OCI-LY3 (cell line): Measurements from ENCODE around the gene PRMT5.
"Not testable (repeated sequence)": the region's sequence is repeated elsewhere in the genome, so short reads cannot be mapped to it uniquely, and the experiment has no call there.

ENCODE experiments used
- H2AFZ ChIP-seq: fragments of 200-600, 300-600 bp; shearing (Covaris generic); 2 replicates; pipeline ENCODE4 v1.6.0; 2014; ENCODE audit warnings: antibody characterized with exemption, low read depth, low read length
- H3K27ac ChIP-seq: fragments of 200-600, 300-600 bp; sonication (generic); 2 replicates; pipeline ENCODE4 v1.5.1; 2014; ENCODE audit warnings: mild to moderate bottlenecking, low read length, moderate library complexity, mixed read lengths
- H3K27me3 ChIP-seq: fragments of 200-600, 300-600 bp; sonication (generic); 2 replicates; pipeline ENCODE4 v1.6.1; 2014; ENCODE audit warnings: low read depth, low read length, mixed read lengths
- H3K36me3 ChIP-seq: fragments of 200-600, 300-600 bp; sonication (generic); replicated peaks from 2 replicates; pipeline ENCODE3; 2014; ENCODE audit warnings: low read depth, low read length, mixed read lengths
- H3K4me1 ChIP-seq: fragments of 300-600, 200-600 bp; sonication (generic); 2 replicates; pipeline ENCODE4 v1.6.1; 2014; ENCODE audit warnings: low read length, mixed read lengths
- H3K4me2 ChIP-seq: fragments of 200-600, 300-600 bp; sonication (generic); 2 replicates; pipeline ENCODE4 v1.6.1; 2014; ENCODE audit warnings: low read length, mixed read lengths
- H3K4me3 ChIP-seq: fragments of 300-600, 200-600 bp; sonication (generic); 2 replicates; pipeline ENCODE4 v1.5.1; 2014; ENCODE audit warnings: antibody characterized with exemption, mild to moderate bottlenecking, low read length, moderate library complexity
- H3K79me2 ChIP-seq: fragments of 300-600, 200-600 bp; shearing (Covaris generic); 2 replicates; pipeline ENCODE4 v1.6.1; 2014; ENCODE audit warnings: mild to moderate bottlenecking, low read length, mixed read lengths
- H3K9ac ChIP-seq: fragments of 300-600, 200-600 bp; shearing (Covaris generic); 2 replicates; pipeline ENCODE4 v1.6.0; 2014; ENCODE audit warnings: mild to moderate bottlenecking, low read length, moderate library complexity
- H3K9me3 ChIP-seq: fragments of 200-600, 300-600 bp; shearing (Covaris generic); 2 replicates; pipeline ENCODE4 v1.6.1; 2014; ENCODE audit warnings: low read length, mixed read lengths; ENCODE audit not compliant: insufficient read depth
- H4K20me1 ChIP-seq: fragments of 200-600, 300-600 bp; sonication (generic); 2 replicates; pipeline ENCODE4 v1.6.1; 2016; ENCODE audit warnings: low read length, mixed read lengths; ENCODE audit not compliant: insufficient read depth
- EZH2phosphoT487 ChIP-seq: fragments of 200-600 bp; shearing (Covaris generic); IDR thresholded peaks from 2 replicates; pipeline ENCODE4 v1.6.1; 2018; ENCODE audit warnings: antibody characterized with exemption, mixed run types, low read depth
- TF ChIP-seq, protein P1 (sequence below): fragments of 200-600, 300-600 bp; sonication (generic); IDR thresholded peaks from 2 replicates; pipeline ENCODE4 v1.5.1; 2014; ENCODE audit warnings: antibody characterized with exemption, low read length, low read depth

The PRMT5 gene

DNA sequence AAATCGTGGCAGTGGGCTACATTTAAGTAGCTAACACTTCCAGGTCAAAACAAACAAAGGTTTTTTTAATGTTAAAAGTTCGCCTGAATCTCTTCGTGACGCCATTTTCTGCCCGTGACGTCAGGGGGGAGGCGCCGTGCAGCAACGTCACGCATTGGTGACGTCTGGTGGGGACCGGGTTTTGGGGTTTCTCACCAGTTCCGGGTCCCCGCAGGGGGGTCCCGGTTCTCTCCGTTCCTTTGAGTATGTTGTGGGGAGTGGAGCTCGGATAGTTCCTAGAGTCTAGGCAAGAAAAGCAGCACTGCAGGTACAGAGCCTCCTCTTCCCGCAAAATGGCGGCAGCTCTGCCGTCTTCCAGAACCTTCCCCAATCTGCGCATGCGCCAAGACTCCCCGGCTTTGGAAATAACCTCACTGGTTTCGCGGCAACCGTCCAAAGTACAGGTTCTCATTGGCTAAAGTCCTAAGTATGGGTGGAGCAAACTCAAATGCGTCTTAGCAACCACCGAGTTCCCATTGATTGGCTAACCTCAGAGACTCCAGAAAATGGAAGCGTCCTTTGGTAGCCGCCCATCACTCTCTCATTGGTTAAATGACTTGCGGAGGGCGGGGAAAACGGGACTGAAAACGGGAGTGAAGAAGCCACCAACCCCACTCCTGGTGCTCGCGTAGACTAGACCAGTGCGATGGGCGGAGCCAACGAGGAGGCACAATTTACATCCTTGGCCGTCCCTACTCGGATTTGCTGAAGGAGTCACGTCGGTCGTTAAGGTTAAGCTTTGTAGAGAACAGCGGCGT lies 10.2 kb downstream of the PRMT5 start, which contains the start of gene RBM23:
Gene RBM23, minus strand, starts transcription at position 346 of the 797 bp plus-strand sequence.
- no peaks in the 10 kb centered on the region for H4K20me1 ChIP-seq
- peaks cover 42% of the 10 kb centered on the region for H3K79me2 ChIP-seq
- no peaks in the 10 kb centered on the region for H3K9me3 ChIP-seq
- H2AFZ ChIP-seq, result peak within 1 kb of the TSS; percentile 82
- H3K36me3 ChIP-seq, result peaks cover 36% of the 10 kb centered on the region
- H3K9ac ChIP-seq, result peak within 1 kb of the TSS; percentile 88
- peak within 1 kb of the TSS; percentile 88 for H3K27ac ChIP-seq
- H3K27me3 ChIP-seq, result no peaks in the 10 kb centered on the region
- H3K4me1 ChIP-seq, result peaks cover 13% of the 10 kb centered on the region
- H3K4me2 ChIP-seq, result peak within 1 kb of the TSS; percentile 91
- H3K4me3 ChIP-seq, result peak within 1 kb of the TSS; percentile 85
- TF ChIP-seq, protein P1, sequence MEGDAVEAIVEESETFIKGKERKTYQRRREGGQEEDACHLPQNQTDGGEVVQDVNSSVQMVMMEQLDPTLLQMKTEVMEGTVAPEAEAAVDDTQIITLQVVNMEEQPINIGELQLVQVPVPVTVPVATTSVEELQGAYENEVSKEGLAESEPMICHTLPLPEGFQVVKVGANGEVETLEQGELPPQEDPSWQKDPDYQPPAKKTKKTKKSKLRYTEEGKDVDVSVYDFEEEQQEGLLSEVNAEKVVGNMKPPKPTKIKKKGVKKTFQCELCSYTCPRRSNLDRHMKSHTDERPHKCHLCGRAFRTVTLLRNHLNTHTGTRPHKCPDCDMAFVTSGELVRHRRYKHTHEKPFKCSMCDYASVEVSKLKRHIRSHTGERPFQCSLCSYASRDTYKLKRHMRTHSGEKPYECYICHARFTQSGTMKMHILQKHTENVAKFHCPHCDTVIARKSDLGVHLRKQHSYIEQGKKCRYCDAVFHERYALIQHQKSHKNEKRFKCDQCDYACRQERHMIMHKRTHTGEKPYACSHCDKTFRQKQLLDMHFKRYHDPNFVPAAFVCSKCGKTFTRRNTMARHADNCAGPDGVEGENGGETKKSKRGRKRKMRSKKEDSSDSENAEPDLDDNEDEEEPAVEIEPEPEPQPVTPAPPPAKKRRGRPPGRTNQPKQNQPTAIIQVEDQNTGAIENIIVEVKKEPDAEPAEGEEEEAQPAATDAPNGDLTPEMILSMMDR, result no peak
- no peak for TF ChIP-seq EZH2phosphoT487

DNA sequence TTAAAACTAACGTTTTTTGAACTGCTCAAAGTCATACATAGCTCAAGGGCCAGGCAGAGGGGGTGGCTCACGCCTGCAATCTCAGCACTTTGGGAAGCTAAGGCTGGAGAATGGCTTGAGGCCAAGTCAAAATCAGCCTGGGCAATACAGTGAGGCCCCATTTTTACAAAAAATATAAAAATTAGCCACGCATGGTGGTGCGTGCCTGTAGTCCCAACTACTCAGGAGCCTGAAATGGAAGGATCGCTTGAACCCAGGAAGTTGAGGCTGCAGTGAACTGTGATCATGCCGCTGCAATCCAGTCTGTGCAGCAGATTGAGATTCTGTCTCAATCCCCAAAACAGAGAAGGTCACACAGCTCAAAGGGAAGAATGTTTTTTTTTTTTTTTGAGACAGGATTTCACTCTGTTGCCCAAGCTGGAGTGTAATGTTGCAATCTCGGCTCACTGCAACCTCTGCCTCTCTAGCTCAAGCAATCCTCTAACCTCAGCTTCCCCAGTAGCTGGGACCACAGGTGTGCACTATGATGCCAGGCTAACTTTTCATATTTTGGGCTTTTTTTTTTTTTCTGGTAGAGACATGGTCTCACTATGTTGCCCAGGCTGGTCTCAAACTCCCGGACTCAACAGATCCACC lies 13.2 kb downstream of the PRMT5 start:
- Histone ChIP-seq H3K4me1 (peaks cover 13% of the 10 kb centered on the region), H3K9ac (no peak overlapping the region), H3K79me2 (peaks cover 62% of the 10 kb centered on the region), H3K27ac (no peak overlapping the region), H3K4me3 (no peak overlapping the region), H4K20me1 (0 out of 2 replicates have a peak, but pooled peaks cover 2% of the 10 kb centered on the region), H3K9me3 (no peaks in the 10 kb centered on the region), H3K4me2 (no peak overlapping the region), H3K27me3 (no peaks in the 10 kb centered on the region), H2AFZ (no peak overlapping the region), H3K36me3 (peaks cover 18% of the 10 kb centered on the region)
- no peak for TF ChIP-seq EZH2phosphoT487
- TF ChIP-seq, protein P1, result no peak

DNA sequence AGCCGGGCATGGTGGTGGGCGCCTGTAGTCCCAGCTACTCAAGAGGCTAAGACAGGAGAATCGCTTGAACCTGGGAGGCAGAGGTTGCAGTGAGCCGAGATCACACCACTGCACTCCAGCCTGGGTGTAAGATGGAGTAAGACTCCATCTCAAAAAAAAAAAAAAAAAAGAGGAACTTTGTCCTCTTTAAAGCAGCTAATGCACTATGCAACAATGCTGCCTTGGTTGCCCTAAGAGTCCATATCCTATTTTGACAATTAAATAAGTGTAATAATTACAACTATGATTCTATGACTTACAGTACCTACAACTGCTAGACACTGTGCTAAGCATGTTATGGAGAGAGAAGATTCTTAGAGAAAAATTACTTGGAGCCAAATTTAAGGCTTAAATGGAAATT lies 14.3 kb downstream of the PRMT5 start:
- not testable (repeated sequence) for H2AFZ ChIP-seq, H3K27ac ChIP-seq, H3K9ac ChIP-seq, H3K27me3 ChIP-seq, H3K4me2 ChIP-seq, H3K9me3 ChIP-seq, H3K4me1 ChIP-seq, H3K36me3 ChIP-seq, H3K4me3 ChIP-seq, H4K20me1 ChIP-seq
- H3K79me2 ChIP-seq, result peaks cover 66% of the 10 kb centered on the region

DNA sequence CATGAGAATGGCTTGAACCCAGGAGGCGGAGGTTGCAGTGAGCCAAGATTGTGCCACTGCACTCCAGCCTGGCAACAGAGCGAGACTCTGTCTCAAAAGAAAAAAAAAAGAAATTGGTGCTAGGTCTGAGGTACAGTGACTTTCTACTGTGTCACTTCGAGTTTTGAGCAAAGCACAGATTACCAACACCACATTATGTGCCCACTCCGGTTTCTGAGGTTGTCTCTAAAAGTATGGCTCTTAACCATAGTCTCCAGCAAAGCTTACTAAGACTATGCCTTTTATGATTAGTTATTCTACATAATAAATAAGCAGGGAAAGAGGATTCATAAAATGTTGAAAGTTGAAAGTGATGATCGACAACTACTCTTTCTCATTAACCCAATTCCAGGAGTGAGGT lies 18.3 kb downstream of the PRMT5 start:
- H3K9me3 ChIP-seq, result no peaks in the 10 kb centered on the region
- H3K4me1 ChIP-seq, result no peaks in the 10 kb centered on the region
- H3K9ac ChIP-seq, result no peak overlapping the region
- 0 out of 2 replicates have a peak, but pooled peaks cover 2% of the 10 kb centered on the region for H4K20me1 ChIP-seq
- no peak overlapping the region for H3K4me3 ChIP-seq
- H2AFZ ChIP-seq, result no peak overlapping the region
- H3K27ac ChIP-seq, result no peak overlapping the region
- peaks cover 46% of the 10 kb centered on the region for H3K79me2 ChIP-seq
- no peak overlapping the region for H3K4me2 ChIP-seq
- TF ChIP-seq, protein P1, result no peak
- TF ChIP-seq EZH2phosphoT487, result no peak
- H3K36me3 ChIP-seq, result peaks cover 26% of the 10 kb centered on the region
- no peaks in the 10 kb centered on the region for H3K27me3 ChIP-seq
